ENCODE data around the gene GIPC2.
A peak's percentile ranks its signal among the peaks of the same experiment; 100 is the strongest.
"Not testable (repeated sequence)": the region's sequence is repeated elsewhere in the genome, so short reads cannot be mapped to it uniquely, and the experiment has no call there.

The GIPC2 gene

DNA sequence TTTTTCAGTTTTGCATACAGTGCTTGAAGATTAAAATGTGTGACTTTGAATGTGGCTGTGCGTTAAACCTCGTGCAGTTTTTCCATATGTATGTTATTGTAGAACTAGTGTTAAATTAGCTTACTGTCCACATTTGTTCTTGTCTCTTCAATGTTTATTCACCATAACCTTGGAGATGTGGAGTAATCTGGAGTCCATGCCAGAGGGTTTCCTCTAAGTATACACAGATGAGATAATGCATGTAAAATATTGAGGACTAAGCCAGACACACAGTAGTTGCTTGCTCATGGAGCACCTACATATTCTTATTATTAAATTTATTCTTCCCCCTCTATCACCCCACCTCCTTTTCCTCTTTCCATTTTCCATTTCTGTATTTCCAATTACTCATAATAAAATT lies 7.7 kb upstream of the GIPC2 start:
- no peak for DNase-seq

GRCh38 chr1:78038491-78038939 lies 7.3 kb upstream of the GIPC2 start:
- no peak for DNase-seq

DNA sequence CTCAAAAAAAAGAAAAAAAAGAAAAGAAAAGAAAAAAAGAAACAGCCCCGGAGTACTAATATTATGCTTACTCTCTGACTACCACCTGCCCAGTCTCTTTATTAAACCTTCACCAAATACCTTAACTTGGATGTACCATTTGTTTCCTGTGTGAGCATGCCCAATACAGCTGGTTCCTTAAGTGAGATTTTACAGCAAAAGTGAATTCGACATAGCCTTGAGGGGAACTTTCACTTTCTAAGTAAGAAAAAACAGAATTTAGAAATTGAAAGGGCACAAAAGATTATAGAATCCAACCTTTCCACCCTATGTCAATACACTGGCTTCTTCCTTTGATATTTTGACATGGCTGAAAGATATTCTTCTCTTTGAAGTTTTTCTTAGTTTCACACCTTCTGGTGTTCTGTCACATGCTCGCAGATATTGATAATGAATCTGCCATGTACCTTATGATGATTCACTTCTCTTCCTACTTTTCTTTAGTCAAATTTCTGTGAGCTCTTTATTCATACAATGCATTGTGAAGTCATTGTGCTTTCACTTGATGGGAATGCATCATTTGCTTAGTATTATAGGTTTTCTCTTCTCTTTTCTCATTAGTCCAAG lies 5.2 kb upstream of the GIPC2 start:
- no peak for DNase-seq

- no peak for DNase-seq
Measured at GRCh38 chr1:78043436-78043835, 2.3 kb upstream of the GIPC2 start.

DNA sequence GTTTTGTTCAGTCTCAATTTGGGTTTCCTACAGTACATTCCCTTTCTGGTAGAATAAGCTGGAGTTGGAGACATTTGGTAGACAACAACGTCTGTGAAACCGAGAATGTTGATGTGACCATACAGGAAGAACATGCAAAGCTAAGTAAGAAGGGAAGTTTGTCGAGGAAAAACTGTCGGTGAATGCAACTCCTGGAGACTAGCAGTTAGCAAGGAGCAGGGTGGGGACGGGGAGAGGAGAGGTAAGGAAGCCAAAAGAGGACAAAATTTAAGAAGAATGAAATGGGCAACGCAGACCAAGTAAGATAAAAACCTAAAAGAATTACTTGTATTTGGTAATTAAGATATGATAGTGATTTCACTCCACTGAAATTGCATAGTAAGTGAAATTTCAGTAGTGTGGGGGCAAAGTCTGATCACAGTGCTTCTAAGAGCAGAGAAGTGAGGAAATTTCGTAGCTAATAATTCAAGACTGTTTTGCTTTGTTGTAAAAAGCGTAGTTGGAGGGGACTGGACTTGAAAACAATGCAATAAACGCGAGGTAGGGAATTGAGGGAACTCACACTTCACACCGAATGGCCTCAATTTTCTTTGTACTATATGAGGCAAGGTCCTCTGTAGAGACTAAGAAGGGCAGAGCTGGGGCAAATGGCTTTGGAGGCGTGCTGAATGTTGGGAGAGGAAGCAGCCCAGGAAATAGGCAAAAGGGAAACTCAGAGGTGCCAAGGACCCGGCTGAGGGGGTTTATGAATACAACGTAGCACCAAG lies 787 bp upstream of the GIPC2 start:
- DNase-seq = no peak

DNA sequence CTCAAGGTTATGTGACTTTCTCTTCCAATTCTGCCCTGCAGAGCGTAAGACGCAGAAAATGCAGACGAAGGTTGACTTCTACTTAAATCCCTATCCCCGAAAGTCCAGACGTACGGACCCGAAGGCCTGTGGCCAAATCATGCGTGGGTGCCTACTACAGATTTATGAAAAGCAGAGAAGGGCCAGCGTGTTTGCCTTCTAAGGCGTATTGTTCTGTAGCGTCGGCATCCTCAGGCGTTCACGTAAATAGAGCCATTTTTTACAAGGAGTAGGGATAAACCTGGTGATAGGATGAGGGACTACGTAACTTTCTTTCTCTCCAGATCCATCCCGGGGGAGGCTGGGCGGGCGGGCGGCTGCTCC lies 222 bp upstream of the GIPC2 start:
- no peak for DNase-seq

DNA sequence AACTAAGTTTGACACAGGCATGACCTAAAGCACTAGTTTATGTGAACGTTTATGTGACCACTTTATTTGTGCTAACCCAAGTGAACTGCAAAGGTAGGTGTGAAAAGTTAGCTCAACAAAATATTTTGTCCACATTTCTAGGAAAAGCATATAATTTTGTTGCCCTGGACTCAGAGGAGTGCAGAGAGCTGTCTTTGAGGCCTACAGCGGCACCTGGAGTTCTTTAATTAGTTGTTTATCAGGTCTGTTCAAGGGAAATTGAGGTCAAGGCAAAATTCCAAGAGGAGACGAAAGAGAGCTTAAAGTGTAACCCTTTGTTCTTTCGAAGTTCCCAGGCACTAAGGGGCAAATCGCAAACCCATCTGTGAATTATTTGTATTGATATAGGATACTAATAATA lies 1.3 kb downstream of the GIPC2 start:
- no peak for DNase-seq

DNA sequence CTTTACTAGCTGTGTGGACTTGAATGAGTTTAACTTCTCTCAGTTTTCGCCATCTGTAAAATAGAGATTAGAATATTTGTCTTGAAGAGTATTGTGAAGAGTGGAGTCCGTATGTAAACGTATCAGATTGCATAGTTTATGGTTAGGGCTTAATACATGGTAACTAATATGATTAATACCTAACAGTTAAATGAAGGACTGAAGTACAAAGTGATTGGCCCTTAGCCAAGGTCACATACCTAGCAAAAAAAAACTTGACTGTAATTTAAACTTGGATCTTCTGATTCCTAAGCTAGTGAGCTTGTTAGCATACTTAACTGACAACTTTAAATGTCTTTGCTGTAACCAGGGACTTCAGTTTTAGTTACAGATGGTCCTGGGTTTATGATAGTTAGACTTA lies 1.9 kb downstream of the GIPC2 start:
- peak; percentile 80 to 96 for DNase-seq

DNA sequence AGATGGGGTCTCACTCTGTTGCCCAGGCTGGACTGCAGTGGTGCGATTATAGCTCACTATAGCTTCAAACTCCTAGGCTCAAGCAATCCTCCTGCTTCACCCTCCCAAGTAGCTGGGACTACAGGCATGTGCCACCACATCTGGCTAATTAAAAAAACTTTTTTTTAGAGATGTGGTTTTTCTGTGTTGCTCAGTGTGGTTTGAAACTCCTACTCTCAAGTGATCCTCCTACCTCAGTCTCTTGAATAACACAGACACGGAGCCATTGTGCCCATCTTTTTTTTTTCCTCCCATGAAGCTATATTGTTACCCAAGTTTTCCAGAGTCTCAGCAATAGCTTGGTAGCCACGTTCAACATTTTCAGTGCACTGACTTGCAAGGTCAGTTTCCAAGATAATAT lies 2.7 kb downstream of the GIPC2 start:
- DNase-seq = no peak

DNA sequence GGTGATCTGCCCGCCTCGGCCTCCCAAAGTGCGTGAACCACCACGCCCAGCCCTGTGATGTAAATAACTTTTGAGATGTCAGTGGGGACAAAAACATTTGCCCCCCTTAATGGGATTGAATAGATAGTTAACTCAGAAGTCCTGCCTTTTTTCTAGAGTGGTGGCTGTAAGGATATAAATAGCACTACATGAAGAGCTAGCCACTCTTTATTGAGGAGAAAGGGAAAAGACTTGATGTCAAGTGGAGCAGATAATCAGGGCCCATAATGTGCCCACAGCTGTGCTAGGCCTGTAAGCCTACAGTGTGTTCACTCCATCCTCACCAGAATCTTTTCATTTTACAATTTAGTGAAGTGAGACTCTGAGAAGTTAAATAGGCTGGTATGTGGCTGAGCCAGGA lies 3.6 kb downstream of the GIPC2 start:
- DNase-seq = peak; percentile 19 to 43

DNA sequence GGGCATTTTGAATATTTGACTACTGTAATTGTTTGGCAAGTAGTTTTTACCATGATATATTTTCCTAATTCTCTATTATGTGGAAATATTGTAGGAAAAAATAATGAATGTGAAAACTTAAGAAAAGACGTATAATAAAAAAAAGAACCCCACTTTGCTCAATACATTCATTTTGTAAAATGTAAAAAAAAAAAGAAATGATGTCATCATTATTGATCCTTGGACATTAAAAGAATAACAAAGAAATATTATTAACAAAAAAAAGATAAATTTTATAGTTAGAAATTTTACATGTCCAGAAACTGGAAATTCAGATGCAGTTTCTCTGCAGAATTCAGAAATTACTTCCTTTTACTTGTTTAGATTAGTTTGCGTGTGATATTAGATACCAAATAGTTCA lies 5.2 kb downstream of the GIPC2 start:
- no peak for DNase-seq

- DNase-seq = no peak
Measured at GRCh38 chr1:78052685-78053405, 7.1 kb downstream of the GIPC2 start.

DNA sequence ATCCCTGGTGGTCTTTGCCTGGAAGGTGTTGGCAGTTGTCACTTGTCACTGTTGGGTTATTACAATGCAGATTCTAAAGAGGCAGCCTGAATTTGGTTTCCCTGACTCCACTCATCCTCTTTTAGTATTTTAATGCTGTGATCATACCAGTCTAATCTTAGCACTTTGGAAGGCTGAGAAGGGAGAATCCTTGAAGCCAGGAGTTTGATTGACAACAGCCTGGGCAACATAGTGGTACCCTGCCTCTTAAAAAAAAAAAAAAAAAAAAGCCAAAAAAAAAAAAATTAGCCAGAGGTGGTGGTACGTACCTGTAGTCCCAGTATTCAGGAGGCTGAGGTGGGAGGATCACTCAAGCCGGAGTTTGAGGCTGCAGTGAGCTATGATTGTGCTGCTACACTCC lies 7.7 kb downstream of the GIPC2 start:
- no peak for DNase-seq

- no peak for DNase-seq
Measured at GRCh38 chr1:78054559-78054958, 8.8 kb downstream of the GIPC2 start.

- no peak for DNase-seq
Measured at GRCh38 chr1:78054972-78055371, 9.2 kb downstream of the GIPC2 start.

DNA sequence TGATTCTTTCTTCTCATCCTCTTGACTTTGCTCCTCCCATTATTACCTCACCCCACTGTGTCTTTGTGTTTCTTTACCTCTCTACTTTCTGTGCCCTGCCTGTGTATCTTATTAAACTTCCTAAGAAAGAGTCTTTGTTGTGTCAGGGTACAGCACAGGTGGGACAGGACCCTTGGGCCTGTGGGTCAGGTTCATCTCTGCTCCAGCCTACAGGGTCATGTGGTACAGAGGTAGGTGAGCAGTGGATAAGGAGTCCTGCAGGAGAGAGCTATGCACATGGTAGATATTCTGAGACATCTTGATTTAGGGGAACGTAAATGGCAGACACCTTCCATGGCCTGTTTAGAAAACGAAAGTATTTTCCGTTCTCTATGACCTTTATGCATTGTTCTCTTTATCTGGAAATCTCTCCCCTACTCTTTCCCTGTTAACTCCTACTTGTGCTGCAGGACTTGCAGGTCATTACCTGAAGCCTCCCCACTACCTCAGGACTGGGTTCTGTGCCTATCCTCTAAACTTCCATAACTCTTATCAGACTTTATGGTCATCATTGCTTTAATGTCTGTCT lies 9.9 kb downstream of the GIPC2 start:
- no peak for DNase-seq

GRCh38 chr1:78058670-78059069 lies 12.9 kb downstream of the GIPC2 start:
- no peak for DNase-seq

DNA sequence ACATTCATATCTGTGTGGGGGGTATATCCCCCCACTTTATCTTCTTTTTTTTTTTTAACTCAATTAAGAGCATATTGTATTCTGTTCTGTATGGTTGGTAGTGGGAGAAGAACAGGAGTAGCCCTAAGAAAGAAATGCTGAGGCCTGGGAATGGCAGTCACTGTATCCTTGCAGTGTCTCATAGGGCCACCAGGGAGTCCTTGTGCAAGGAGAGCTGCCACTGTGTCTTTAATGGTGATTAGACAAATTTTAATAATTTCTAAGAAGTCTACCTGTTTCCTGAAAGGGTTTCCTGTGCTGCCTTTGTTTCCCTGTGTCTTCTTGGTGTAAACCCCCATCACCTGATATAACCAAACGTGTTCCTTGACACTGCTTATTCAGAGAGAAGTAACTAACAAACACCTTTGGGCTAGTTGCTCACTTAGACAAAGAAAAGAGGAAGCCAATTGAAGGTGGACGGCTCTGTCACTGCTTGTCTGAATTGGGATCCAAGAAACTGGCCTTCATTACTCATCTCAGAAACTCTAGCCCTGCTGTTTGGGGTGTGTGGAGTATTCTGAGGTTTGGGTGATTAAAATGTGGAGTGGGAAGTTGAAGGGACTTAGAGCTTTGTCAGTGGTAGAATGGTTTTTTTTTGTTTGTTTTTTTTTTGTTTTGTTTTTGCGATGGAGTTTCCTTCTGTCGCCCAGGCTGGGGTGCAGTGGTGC lies 15.2 kb downstream of the GIPC2 start:
- no peak for DNase-seq

- no peak for DNase-seq
Measured at GRCh38 chr1:78061825-78062523, 16.2 kb downstream of the GIPC2 start.

DNA sequence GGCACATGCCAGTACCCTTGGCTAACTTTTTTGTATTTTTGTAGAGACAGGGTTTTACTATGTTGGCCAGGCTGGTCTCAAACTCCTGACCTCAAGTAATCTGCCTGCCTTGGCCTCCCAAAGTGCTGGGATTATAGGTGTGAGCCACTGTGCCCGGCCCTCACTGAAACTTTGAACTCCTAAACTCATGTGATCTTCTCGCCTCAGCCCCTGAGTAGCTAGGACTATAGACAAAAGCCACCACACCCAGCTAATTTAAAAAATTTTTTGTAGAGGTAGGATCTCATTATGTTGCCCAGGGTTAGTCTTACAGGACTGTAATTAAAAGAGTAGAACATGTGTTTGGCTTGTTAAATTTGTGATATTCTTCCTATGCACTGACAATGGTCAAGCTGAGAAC lies 19.1 kb downstream of the GIPC2 start:
- DNase-seq = not testable (repeated sequence)

DNA sequence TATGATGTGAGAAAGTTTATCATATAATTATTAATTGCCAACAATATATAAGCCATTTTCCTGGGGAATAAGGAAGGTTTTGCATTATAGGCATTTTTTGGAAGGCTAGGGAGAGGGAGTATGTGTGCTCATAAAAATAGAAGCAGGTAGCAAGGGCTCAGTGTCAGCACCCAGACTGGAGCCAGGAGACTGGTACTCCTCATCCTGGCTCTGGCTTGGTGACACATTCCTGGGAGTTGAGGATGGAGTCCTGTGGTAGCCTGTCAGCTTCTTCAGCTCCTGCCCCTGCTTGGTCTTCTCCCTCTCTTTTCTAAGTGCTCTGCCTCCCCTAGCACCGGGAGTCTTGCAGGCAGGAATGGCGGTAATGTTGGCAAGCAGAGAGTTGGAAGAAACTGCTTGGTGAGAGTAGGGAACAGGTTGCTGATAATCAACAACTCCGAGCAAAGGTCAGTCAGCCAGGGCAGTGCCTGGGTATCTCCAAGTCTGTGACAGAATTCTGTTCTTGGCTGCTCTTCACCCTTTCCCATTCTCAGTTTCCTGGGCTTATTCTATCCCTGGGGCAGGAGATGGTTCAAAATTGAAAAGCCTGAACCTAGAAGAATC lies 23.0 kb downstream of the GIPC2 start:
- DNase-seq = no peak

DNA sequence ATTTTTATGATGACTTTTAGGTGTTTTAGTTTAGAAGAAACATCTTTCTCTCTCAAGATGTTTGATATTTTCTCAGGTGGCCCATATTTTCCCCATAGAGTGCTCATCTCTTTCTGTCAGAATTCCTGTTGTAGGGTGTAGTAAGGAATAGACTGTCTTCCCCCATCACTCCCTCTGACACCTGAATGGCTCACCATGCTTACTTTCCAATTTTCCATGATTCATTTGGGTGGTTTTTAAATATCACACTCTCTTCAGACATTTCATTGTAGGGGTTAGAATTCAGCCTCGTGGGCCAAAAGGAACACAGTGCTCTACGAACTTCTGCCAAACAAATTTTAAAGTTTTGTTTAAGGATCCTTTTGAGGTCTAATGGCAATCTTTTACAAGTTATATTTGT lies 24.0 kb downstream of the GIPC2 start:
- no peak for DNase-seq
